ENCODE data around the gene PTER.

The PTER gene

DNA sequence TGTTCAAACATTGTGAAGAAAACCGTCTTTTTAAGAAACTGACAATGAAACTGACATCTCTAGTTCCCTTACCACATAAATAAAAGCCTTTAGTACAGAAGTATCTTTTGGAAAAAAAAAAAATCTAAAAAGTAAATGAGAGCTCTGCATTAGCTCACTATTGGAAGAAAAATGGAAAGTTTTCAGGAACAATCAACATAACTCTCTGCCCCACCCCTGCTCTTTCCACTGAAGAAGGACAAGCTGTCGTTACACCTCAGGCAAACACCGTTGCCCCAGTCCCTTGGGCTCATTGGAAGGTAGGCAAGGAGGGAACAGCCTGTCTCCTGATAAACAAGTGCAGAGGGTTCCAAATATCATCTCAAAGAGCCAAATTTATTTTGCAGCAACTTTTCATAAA, 107.3 kb downstream of the PTER start:
- DNase-seq (ENCODE audit: low read depth), result no peak

DNA sequence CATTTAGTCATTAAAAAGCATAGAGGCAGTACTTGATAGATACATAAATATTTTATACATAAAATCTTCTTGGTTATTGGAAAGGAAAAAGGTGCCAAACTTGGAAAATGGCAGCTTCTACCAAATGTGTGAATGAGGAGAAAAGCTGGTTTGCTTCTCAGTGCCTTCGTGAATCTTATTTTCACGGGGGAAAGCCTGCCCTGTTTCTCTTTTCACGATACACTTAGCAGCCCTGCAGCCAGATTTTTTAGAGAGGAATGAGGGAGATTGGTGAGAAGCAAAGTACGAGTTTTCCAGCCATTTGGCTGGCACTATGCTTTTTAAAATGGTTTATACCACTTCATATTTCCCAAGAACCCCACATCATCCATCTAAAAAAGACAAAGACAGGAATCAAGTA, 107.8 kb downstream of the PTER start:
- no peak for DNase-seq (ENCODE audit: low read depth)

DNA sequence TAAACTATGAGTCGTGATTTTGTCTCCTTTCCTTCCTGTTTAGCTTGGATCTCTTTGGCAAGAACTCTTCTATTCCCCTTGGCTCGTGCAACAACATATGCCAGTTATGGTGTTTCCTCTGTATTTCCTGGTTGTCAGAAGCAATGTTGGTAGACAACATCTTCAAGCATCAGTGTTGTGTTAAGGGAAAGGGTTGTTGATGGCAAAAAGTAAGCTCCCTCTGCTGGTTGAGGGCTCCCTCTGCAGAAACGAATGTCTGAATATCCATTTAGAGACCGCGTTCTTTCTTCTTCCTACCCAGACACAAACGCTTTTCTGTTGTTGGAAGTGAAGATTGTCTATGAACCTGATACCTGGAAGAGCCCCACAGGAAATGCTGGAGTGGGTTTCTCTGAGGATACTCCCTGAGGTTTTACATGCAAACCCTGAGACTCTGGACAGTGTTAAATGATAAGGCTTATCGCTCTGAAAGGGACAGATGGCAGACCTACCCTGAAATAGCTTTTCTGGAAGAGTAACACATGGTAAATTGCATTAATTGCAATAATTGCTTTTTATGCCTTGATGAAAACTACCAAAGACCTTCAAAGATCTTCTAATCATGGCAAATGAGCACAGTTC, 108.4 kb downstream of the PTER start:
- peak; percentile 28 for DNase-seq (ENCODE audit: low read depth)

DNA sequence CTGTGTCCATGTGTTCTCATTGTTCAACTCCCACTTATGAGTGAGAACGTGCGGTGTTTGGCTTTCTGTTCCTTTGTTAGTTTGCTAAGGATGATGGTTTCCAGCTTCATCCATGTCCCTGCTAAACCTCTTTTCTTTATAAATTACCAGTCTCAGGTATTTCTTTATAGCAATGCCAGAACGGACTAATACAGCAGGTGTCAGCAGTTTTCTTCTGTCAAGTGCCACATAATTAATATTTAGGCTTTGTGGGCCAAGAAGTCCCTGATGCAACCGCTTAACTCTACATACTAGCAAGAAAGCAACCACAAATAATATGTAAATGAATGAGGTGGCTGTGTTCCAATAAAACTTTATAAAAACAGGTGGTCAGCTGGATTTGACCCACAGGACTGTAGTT, 111.2 kb downstream of the PTER start:
- DNase-seq (ENCODE audit: low read depth), result no peak

DNA sequence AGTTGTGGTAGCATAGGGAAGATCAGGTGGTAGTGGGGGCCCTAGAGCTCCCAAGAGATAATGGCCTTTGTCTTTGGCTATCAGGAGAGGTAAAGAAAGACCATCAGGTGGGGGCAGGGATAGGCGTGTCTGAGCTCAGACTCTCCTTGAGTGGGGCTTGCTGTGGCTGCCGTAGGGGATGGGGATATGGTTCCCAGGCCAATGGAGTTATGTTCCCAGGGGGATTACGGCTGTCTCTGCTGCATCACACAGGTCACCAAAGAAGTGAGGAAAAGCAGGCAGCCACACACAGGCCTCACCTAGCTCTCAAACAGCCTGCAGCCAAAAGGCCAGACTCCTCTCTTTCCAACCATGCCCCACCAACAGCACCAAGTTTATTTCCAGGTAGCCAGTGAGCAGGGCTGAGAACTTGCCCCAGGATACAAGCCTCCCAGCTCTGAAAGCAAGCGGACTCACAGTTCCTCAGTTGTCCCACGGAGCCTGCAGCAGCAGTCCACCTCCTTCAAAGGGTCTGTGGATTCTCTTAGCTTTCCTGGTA, 122.5 kb downstream of the PTER start:
- DNase-seq (ENCODE audit: low read depth), result no peak

DNA sequence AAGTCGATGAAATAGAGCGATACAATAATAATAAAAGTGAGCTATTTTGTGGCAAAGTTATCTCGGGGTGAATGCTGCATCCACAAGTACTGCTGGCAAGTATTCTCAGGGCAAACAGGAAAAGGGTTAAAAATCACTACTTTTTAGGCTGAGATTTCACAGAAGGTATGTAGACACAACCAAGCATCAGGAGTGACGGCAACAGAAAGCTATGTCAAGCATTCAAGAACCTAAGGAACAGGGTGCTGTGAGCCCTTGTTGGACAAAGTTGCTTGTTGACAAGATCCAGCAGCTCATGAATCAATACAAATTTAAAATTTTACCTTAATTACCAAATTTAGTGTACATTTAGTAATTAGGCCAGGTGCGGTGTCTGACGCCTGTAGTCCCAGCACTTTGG, 126.1 kb downstream of the PTER start:
- DNase-seq (ENCODE audit: low read depth), result no peak

Data from fibroblast of gingiva (primary cell).